Limb (tissue), 2 donors: ENCODE measurements around the gene L1CAM.

Source experiments
- DNase-seq, 2 donors: peaks; one replicate each; pipeline ENCODE4 v3.0.0-alpha.2; 2016; ENCODE audit errors: extremely low spot score in 2 of 2

L1CAM gene

GRCh38 chrX:153925387-153925738, 39.4 kb upstream of the L1CAM start:
- no peak for DNase-seq

- DNase-seq: no peak
These were observed 38.3 kb upstream of the L1CAM start for GRCh38 chrX:153924149-153924861.

- peak in 1 of 2 donors; percentile 67 for DNase-seq
These were observed 37.2 kb upstream of the L1CAM start for GRCh38 chrX:153922932-153923857.

GRCh38 chrX:153921511-153922446, 35.8 kb upstream of the L1CAM start:
- DNase-seq: no peak

GRCh38 chrX:153921070-153921469, 35.1 kb upstream of the L1CAM start:
- no peak for DNase-seq

GRCh38 chrX:153920546-153920945, 34.6 kb upstream of the L1CAM start:
- DNase-seq: no peak

- no peak for DNase-seq
These were observed 33.3 kb upstream of the L1CAM start for GRCh38 chrX:153919281-153919680.

GRCh38 chrX:153917869-153918268, 31.9 kb upstream of the L1CAM start:
- peak in 1 of 2 donors; percentile 8 for DNase-seq

GRCh38 chrX:153913701-153914100, 27.7 kb upstream of the L1CAM start:
- DNase-seq: no peak

GRCh38 chrX:153913211-153913610, 27.2 kb upstream of the L1CAM start:
- peak in 1 of 2 donors; percentile 21 for DNase-seq

- DNase-seq: no peak
These were observed 25.8 kb upstream of the L1CAM start for GRCh38 chrX:153911798-153912197.

GRCh38 chrX:153910446-153910845, 24.5 kb upstream of the L1CAM start:
- no peak for DNase-seq

GRCh38 chrX:153909980-153910360, 24.0 kb upstream of the L1CAM start:
- DNase-seq: peak in 1 of 2 donors; percentile 14

GRCh38 chrX:153909024-153909979, 23.3 kb upstream of the L1CAM start:
- peak in 1 of 2 donors; percentile 21 for DNase-seq

- DNase-seq: peak in 1 of 2 donors; percentile 17
These were observed 22.4 kb upstream of the L1CAM start for GRCh38 chrX:153908219-153908860.

- no peak for DNase-seq
These were observed 21.5 kb upstream of the L1CAM start for GRCh38 chrX:153907456-153907855.

- DNase-seq: no peak
These were observed 20.3 kb upstream of the L1CAM start for GRCh38 chrX:153906126-153906917.

GRCh38 chrX:153905481-153906095, 19.6 kb upstream of the L1CAM start:
- DNase-seq: peak in 1 of 2 donors; percentile 17
